Measurements from ENCODE around the gene RCSD1.
A peak's percentile ranks its signal among the peaks of the same experiment; 100 is the strongest.

The RCSD1 gene

DNA sequence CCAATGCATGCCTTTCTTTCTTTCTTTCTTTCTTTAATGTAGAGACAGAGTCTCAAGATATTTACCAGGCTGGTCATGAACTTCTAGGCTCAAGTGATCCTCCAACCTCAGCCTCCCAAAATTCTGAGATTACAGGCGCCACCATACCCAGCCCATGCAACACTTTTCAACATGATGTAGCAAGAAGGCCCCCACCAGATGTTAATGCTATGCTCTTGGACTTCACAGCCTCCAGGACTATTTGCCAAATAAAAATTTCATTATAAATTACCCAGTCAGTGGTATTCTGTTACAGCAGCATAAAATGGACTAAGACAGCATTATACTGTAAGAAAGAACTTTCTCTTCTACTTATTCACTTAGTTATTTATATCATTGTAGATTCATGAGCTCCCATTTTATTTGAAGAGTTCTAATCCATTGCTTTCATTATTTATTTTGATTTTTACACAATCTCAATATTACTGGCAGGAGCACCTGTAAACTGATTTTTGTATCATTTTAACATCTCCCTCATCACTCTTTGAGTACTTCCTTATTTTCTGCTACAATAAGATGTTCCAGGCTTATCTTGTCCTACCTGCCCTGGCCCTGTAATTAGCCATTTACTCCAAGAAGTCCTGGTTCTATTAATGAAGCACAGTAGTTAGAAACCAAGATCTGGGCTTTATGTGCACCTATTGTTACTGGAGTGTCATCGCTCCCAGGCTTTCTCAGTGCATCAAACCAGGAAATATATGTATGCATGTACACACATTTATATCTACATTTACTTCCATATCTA is 4.8 kb upstream of the RCSD1 start:
- no peak for DNase-seq (ENCODE audit: low read depth)
- TF ChIP-seq, protein P1, sequence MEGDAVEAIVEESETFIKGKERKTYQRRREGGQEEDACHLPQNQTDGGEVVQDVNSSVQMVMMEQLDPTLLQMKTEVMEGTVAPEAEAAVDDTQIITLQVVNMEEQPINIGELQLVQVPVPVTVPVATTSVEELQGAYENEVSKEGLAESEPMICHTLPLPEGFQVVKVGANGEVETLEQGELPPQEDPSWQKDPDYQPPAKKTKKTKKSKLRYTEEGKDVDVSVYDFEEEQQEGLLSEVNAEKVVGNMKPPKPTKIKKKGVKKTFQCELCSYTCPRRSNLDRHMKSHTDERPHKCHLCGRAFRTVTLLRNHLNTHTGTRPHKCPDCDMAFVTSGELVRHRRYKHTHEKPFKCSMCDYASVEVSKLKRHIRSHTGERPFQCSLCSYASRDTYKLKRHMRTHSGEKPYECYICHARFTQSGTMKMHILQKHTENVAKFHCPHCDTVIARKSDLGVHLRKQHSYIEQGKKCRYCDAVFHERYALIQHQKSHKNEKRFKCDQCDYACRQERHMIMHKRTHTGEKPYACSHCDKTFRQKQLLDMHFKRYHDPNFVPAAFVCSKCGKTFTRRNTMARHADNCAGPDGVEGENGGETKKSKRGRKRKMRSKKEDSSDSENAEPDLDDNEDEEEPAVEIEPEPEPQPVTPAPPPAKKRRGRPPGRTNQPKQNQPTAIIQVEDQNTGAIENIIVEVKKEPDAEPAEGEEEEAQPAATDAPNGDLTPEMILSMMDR (conservative IDR thresholded peaks at IDR 0.05; ENCODE audit: control insufficient read depth, insufficient read depth, low read depth, low read length) = no peak
- H3K4me3 ChIP-seq (ENCODE audit: control insufficient read depth, low read depth, low read length) = no peak overlapping the region

GRCh38 chr1:167627615-167627864 is 2.5 kb upstream of the RCSD1 start:
- no peak for DNase-seq (ENCODE audit: low read depth)
- no peak overlapping the region for H3K4me3 ChIP-seq (ENCODE audit: control insufficient read depth, low read depth, low read length)
- TF ChIP-seq, protein P1 (conservative IDR thresholded peaks at IDR 0.05; ENCODE audit: control insufficient read depth, insufficient read depth, low read depth, low read length) = no peak

DNA sequence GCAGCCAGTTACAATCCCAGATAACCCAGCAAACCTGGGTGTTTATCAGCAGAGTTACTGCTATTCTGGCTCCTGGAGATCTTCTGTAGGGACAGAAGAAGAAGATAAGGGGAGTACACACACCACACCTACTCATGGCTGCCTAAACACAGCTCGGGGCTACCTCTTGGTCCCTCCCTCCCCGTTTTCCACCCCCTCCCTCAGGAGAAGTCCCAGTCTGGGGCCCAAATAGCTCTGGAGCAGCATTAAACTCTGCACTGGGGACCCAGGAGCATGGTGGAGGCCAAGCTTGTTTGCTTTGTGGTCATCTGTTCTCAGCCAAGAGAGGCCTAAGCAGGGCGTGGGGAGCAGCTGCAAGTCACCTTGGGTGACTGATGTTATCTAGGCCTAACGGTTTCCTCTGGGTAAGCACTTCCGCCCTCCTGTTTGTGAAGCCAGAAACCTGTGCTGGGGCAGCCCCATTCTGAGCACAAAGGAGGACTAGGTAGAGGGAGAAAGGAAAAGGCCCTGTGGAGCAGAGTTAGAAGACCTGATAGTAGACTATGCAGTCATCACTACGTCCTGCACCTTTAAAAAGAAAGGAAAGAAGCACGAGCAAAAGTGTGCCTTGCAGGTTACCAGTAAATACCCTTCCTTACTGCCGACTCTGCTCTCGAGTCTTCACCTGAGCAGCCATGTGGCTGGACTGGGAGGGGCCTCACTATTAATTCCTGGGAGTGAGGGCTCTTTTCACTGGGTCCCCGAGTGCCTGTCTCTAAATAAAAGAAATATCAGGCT is 2.0 kb upstream of the RCSD1 start:
- DNase-seq (ENCODE audit: low read depth) = no peak
- H3K4me3 ChIP-seq (ENCODE audit: control insufficient read depth, low read depth, low read length) = no peak overlapping the region
- TF ChIP-seq, protein P1 (conservative IDR thresholded peaks at IDR 0.05; ENCODE audit: control insufficient read depth, insufficient read depth, low read depth, low read length) = no peak

DNA sequence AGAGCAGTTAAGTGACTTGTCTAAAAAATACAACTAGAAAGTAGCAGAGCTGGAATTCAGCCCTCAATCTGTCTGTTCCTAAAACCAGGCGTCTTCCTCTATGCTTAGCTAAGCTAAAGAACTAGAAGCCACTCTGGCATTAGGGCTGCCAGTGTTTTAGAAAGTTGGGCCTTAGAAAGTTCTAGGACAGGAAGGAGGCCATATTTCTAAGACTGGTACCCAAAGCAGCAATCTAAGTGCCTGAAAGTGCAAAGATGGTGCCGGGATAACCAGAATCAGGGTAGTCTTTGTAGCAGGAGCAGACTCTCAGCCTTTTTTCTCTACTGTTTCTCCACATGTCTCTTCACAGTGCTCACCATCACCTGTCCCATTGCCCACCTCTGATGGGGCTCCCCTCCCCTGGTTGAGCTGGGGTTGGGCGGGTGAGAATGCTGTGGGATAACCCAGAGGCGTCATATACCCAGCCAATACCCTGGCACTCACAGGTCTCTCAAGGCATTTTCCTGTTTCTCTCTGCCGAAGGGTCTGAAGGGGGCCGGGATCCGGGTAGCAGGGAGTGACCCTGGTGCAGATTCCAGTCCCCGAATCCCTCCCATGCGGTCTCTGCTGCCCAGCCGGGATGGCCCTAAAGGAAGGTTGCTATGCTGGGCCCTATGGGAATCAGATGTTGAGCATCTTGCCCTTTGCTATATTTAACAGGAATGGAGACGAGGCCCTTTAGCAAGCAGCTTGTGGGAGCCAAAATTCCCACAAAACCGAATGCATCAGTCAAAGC is 1.1 kb upstream of the RCSD1 start:
- DNase-seq (ENCODE audit: low read depth) = no peak
- no peak overlapping the region for H3K4me3 ChIP-seq (ENCODE audit: control insufficient read depth, low read depth, low read length)
- TF ChIP-seq, protein P1 (conservative IDR thresholded peaks at IDR 0.05; ENCODE audit: control insufficient read depth, insufficient read depth, low read depth, low read length) = no peak

DNA sequence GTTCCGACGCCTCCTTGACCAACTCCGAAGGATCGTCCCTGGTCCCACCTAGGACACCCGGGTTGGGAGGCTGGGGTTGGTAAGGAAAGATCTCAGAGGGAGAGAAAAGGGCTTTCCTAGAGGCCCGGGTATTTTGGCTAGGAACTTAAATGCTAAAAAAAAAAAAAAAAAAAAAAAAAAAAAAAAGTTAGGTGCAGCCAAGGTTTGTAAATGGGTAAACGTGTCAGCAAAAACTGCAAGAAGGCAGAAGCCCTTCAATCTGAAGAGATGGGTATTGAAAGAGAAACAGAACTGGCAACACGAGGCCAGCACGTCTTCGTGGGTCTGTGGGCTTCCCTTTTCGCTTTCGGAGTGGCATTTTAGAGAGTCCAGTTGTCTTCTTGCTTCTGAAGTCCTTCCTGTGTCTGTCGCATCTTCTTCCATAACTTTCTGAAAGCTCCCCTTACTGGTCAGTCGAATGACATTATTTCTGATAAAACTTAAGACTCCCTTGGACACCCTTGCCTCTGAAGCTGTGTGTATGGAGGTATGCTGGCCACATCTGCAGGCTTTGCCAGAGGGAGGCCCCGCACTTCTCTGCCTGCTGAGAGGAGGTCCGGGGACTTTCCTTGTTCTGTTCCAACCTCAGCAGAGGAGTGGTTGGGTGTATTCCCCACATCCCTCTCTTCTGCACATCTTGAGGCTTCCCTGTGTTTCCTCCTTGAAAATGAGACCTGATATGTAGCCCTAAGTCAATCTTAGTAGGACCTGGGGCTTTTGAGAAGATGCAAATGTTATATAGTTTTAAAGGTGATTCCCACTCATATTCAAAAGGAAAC is 745 bp downstream of the RCSD1 start:
- peak overlapping the region; percentile 44 for H3K4me3 ChIP-seq (ENCODE audit: control insufficient read depth, low read depth, low read length)
- no peak for DNase-seq (ENCODE audit: low read depth)
- TF ChIP-seq, protein P1 (conservative IDR thresholded peaks at IDR 0.05; ENCODE audit: control insufficient read depth, insufficient read depth, low read depth, low read length) = no peak

DNA sequence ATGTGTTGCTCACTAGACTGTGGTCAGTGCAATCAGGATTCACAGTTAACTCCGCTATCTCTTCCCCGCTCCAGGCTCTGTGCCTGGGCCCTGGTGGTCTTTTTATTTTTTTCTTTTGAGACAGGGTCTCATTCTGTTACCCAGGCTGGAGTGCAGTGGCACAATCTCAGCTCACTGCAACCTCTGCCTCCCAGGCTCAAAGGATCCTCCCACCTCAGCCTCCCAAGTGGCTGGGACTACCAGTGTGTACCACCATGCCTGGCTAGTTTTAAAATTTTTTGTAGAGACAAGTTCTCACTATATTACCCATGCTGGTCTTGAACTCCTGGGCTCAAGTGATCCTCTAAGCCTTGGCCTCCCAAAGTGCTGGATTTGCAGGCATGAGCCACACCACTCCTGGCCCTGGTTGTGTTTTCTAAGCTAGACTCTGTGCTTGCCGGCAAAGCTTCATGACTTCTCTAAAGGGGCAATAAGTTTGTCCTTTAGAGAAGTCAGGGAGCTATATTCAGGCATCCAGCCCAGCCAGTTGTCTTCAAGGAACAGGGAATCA is 1.4 kb downstream of the RCSD1 start:
- no peak overlapping the region for H3K4me3 ChIP-seq (ENCODE audit: control insufficient read depth, low read depth, low read length)

More for the DNA sequence above, 1.4 kb downstream of the RCSD1 start:
- TF ChIP-seq, protein P1 (conservative IDR thresholded peaks at IDR 0.05; ENCODE audit: control insufficient read depth, insufficient read depth, low read depth, low read length) = no peak
- DNase-seq (ENCODE audit: low read depth) = no peak
